KMS-11 (cell line): ENCODE results near the gene NINL.

ENCODE experiments used
- H2AFZ ChIP-seq: fragments of 200-600 bp; sonication (generic); 2 replicates; pipeline ENCODE4 v1.6.1; 2016; ENCODE audit warnings: antibody characterized with exemption, mixed run types, low read depth
- H3K27ac ChIP-seq: fragments of 200-600 bp; sonication (generic); 2 replicates; pipeline ENCODE4 v1.6.1; 2016; ENCODE audit warnings: mild to moderate bottlenecking, mixed run types
- H3K27me3 ChIP-seq: fragments of 200-600 bp; sonication (generic); 2 replicates; pipeline ENCODE4 v1.6.1; 2017; ENCODE audit warnings: mild to moderate bottlenecking, low read depth, mixed run types, moderate library complexity; ENCODE audit not compliant: insufficient read depth
- H3K36me3 ChIP-seq: fragments of 200-600 bp; sonication (generic); 2 replicates; pipeline ENCODE4 v1.6.1; 2017; ENCODE audit warnings: mild to moderate bottlenecking, mixed run types; ENCODE audit not compliant: insufficient read depth
- H3K4me1 ChIP-seq: fragments of 200-600 bp; sonication (generic); 2 replicates; pipeline ENCODE4 v1.6.1; 2016; ENCODE audit warnings: mild to moderate bottlenecking, low read depth, mixed run types; ENCODE audit not compliant: poor library complexity, severe bottlenecking
- H3K4me2 ChIP-seq: fragments of 200-600 bp; sonication (generic); 2 replicates; pipeline ENCODE4 v1.7.0; 2016; ENCODE audit warnings: mild to moderate bottlenecking, mixed run types
- H3K4me3 ChIP-seq: fragments of 200-600 bp; sonication (generic); IDR thresholded peaks from 2 replicates; pipeline ENCODE4 v1.6.1; 2017; ENCODE audit warnings: low read depth, low read length, mixed read lengths; ENCODE audit not compliant: insufficient read depth
- H3K79me2 ChIP-seq: fragments of 200-600 bp; sonication (generic); 2 replicates; pipeline ENCODE4 v1.6.1; 2016; ENCODE audit warnings: low read depth, mixed run types; ENCODE audit not compliant: insufficient read depth
- H3K9ac ChIP-seq: fragments of 200-600 bp; sonication (generic); 2 replicates; pipeline ENCODE4 v1.6.1; 2016; ENCODE audit warnings: mild to moderate bottlenecking, mixed run types
- H4K20me1 ChIP-seq: fragments of 200-600 bp; sonication (generic); 2 replicates; pipeline ENCODE4 v1.6.1; 2016; ENCODE audit warnings: mild to moderate bottlenecking, mixed run types; ENCODE audit not compliant: insufficient read depth
- TF ChIP-seq, protein P1 (sequence below): fragments of 200-600 bp; sonication (generic); conservative IDR thresholded peaks from 2 replicates; pipeline ENCODE4 v1.6.1; 2017; ENCODE audit warnings: low read depth, mild to moderate bottlenecking, antibody characterized with exemption, low read length, moderate library complexity, mixed read lengths

Gene NINL

GRCh38 chr20:25571240-25571639, 14.1 kb downstream of the NINL start:
- no peak overlapping the region for H3K27ac ChIP-seq

GRCh38 chr20:25570148-25570530, 15.2 kb downstream of the NINL start:
- no peak overlapping the region for H3K27ac ChIP-seq
- no peak overlapping the region for H3K9ac ChIP-seq
- no peaks in the 10 kb centered on the region for H3K79me2 ChIP-seq
- no peaks in the 10 kb centered on the region for H3K27me3 ChIP-seq
- H3K36me3 ChIP-seq: no peaks in the 10 kb centered on the region
- no peaks in the 10 kb centered on the region for H3K4me1 ChIP-seq
- no peak overlapping the region for H3K4me2 ChIP-seq
- H4K20me1 ChIP-seq: no peaks in the 10 kb centered on the region
- H3K4me3 ChIP-seq: no peak overlapping the region
- TF ChIP-seq, protein P1, sequence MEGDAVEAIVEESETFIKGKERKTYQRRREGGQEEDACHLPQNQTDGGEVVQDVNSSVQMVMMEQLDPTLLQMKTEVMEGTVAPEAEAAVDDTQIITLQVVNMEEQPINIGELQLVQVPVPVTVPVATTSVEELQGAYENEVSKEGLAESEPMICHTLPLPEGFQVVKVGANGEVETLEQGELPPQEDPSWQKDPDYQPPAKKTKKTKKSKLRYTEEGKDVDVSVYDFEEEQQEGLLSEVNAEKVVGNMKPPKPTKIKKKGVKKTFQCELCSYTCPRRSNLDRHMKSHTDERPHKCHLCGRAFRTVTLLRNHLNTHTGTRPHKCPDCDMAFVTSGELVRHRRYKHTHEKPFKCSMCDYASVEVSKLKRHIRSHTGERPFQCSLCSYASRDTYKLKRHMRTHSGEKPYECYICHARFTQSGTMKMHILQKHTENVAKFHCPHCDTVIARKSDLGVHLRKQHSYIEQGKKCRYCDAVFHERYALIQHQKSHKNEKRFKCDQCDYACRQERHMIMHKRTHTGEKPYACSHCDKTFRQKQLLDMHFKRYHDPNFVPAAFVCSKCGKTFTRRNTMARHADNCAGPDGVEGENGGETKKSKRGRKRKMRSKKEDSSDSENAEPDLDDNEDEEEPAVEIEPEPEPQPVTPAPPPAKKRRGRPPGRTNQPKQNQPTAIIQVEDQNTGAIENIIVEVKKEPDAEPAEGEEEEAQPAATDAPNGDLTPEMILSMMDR: no peak
- H2AFZ ChIP-seq: no peak overlapping the region

More at GRCh38 chr20:25571240-25571639, 14.1 kb downstream of the NINL start:
- Histone ChIP-seq H3K4me3 (no peak overlapping the region), H3K79me2 (no peaks in the 10 kb centered on the region), H2AFZ (no peak overlapping the region), H3K9ac (no peak overlapping the region), H4K20me1 (no peaks in the 10 kb centered on the region), H3K4me1 (no peaks in the 10 kb centered on the region), H3K36me3 (no peaks in the 10 kb centered on the region), H3K4me2 (no peak overlapping the region), H3K27me3 (no peaks in the 10 kb centered on the region)
- TF ChIP-seq, protein P1: no peak

GRCh38 chr20:25567286-25567685, 18.0 kb downstream of the NINL start:
- H3K9ac ChIP-seq: no peak overlapping the region
- H4K20me1 ChIP-seq: no peaks in the 10 kb centered on the region
- H3K36me3 ChIP-seq: no peaks in the 10 kb centered on the region
- TF ChIP-seq, protein P1: no peak
- no peak overlapping the region for H2AFZ ChIP-seq
- H3K27me3 ChIP-seq: no peaks in the 10 kb centered on the region
- no peaks in the 10 kb centered on the region for H3K79me2 ChIP-seq
- no peak overlapping the region for H3K4me3 ChIP-seq
- H3K4me1 ChIP-seq: no peaks in the 10 kb centered on the region
- H3K27ac ChIP-seq: no peak overlapping the region
- no peak overlapping the region for H3K4me2 ChIP-seq

DNA sequence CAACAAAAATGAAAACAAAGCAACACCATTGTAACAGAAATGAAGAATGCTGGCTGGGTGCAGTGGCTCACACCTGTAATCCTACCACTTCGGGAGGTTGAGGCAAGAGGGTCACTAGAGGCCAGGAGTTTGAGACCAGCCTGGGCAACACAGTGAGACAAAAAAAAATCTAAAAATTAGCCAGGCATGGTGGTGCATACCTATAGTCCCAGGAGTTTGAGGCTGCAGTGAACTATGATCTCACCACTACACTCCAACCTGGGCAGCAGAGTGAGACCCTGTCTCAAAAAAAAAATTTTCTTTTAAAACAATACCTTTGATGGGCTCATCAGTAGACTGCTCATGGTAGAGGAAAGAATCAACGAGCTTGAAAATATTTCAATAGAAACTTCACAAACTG, 18.5 kb downstream of the NINL start:
- Histone ChIP-seq H3K4me1 (no peaks in the 10 kb centered on the region), H3K4me3 (no peak overlapping the region), H3K4me2 (no peak overlapping the region), H3K36me3 (no peaks in the 10 kb centered on the region), H3K27me3 (no peaks in the 10 kb centered on the region), H4K20me1 (no peaks in the 10 kb centered on the region), H3K9ac (no peak overlapping the region), H2AFZ (no peak overlapping the region), H3K27ac (no peak overlapping the region), H3K79me2 (no peaks in the 10 kb centered on the region)
- TF ChIP-seq, protein P1: no peak
